ENCODE measurements around the gene CNTLN.

CNTLN gene, protein sequence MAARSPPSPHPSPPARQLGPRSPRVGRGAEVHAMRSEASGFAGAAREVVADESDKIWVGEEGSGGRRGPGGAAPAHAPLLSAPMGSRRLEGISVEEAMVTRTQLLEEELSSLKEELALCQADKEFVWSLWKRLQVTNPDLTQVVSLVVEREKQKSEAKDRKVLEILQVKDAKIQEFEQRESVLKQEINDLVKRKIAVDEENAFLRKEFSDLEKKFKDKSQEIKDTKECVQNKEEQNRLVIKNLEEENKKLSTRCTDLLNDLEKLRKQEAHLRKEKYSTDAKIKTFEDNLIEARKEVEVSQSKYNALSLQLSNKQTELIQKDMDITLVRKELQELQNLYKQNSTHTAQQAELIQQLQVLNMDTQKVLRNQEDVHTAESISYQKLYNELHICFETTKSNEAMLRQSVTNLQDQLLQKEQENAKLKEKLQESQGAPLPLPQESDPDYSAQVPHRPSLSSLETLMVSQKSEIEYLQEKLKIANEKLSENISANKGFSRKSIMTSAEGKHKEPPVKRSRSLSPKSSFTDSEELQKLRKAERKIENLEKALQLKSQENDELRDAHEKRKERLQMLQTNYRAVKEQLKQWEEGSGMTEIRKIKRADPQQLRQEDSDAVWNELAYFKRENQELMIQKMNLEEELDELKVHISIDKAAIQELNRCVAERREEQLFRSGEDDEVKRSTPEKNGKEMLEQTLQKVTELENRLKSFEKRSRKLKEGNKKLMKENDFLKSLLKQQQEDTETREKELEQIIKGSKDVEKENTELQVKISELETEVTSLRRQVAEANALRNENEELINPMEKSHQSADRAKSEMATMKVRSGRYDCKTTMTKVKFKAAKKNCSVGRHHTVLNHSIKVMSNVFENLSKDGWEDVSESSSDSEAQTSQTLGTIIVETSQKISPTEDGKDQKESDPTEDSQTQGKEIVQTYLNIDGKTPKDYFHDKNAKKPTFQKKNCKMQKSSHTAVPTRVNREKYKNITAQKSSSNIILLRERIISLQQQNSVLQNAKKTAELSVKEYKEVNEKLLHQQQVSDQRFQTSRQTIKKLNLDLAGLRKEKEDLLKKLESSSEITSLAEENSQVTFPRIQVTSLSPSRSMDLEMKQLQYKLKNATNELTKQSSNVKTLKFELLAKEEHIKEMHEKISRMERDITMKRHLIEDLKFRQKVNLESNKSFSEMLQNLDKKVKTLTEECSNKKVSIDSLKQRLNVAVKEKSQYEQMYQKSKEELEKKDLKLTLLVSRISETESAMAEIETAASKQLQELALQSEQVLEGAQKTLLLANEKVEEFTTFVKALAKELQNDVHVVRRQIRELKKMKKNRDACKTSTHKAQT (N-terminal part only)

DNA sequence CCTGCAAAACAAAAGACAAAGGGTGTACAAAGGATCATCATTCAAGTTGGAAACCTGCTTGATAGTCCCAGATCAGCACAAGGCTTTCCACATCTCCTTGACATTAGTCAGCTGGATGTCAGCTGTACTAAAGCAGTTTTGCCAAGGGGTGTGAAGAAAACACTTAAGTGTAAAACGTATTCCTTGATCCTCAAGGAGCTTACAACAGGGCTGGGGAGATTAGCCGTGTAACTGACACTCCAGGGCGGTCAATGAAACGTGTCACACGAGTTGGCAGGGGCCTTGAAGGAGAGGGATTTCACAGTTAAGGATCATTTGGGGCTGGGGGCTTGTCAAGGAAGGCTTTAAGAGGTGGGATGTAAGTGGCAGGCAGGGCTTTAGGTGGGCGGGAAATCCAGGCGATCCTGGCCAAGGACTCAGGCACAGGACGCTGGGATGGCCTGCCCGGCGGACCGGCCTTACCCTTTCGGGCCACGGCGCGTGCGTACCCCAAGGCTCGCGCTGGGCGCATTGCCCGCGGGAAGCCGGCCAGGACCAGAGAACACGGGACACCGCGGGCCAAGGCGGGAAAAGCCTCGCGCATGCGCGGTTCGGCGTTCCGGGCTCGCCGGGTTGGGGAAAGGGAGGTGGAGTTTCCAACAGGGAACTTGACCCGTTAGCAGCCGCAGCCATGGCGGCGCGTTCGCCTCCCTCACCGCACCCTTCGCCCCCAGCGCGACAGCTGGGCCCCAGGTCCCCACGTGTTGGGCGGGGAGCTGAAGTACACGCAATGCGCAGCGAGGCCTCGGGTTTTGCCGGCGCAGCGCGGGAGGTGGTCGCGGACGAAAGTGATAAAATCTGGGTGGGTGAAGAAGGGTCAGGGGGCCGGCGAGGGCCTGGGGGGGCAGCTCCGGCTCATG lies at the start of gene CNTLN:
TSS of gene CNTLN (plus strand) at position 645 of the 899 bp plus-strand sequence. CDS start at position 671, 26 bp downstream.
- DNase-seq (ENCODE audit: low read depth in 2 of 2, low spot score in 1 of 2): peak; percentile 13 to 20

DNA sequence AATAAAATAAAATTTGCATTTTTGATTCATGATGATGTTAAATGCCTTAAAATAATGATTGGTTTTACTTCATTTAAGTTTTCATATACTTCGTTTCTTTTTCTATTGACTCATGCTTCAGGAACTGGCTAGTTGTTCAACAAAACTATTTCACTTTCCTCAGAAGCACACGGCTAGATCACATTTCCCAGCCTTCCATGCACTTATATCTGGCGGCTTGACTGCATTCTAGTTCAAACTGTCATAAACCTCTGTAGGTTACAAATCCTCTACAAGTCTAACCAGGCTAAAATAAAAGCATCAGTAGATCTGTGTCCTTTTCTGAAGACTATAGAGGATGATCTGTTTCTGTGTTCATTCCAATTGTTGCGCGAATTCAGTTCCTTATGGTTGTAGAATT lies 46.3 kb upstream of the CNTLN start:
- DNase-seq (ENCODE audit: low read depth in 2 of 2, low spot score in 1 of 2): no peak

DNA sequence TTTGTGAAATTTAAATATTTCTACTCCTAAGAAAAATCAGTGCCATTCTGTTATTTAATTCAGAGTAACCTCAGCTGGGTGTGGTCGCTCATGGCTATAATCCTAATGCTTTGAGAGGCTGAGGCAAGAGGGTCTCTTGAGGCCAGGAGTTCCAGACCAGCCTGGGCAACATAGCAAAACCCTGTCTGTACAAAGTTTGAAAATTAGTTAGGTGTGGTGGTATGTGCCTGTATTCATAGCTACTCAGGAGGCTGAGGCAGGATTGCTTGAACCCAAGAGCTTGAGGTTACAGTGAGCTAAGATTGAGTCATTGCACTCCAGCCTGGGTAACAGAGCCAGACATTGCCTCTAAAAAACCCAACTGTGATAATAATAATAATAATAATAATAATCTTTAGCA lies 44.8 kb upstream of the CNTLN start:
- no peak for DNase-seq (ENCODE audit: low read depth in 2 of 2, low spot score in 1 of 2)

DNA sequence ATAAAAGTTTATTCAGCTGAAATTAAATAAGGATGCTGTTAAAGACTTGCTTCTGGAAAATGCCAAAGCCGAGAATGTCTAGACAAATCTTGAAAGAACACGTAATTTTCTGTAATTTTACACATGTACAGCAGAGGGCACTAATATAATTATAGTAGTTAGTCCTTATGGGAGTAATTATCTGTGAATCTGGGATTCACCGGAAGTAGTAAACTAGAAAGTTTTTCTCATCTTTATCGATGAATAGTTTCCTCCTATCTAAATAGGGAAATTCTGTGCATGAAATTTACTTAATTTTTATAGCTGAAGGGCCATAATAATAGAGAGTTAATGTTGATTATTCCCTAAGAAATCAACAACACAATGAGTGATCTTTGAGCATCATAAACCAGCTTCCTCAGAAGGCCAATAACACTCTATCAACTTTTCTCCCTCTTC lies 18.4 kb upstream of the CNTLN start:
- DNase-seq (ENCODE audit: low read depth in 2 of 2, low spot score in 1 of 2): no peak

DNA sequence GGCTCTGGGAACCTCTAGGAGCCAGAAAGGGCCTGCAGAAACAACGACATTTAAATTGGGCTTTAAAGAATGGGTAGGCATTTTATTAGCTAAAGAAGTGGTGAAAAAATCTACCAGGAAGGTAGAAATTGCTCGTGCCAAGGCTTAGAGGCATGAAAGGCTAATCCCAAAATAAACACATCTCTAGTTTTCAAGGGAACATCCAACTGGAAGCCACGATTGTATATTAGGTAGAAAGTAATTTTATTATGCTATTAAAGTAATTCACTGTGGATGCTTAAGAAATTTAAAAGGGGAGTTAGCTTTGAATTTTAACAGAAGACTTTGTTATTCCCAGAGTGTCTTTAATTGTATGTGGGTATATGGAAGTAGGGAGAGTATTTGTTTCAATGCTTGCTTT lies 17.5 kb upstream of the CNTLN start:
- DNase-seq (ENCODE audit: low read depth in 2 of 2, low spot score in 1 of 2): no peak

DNA sequence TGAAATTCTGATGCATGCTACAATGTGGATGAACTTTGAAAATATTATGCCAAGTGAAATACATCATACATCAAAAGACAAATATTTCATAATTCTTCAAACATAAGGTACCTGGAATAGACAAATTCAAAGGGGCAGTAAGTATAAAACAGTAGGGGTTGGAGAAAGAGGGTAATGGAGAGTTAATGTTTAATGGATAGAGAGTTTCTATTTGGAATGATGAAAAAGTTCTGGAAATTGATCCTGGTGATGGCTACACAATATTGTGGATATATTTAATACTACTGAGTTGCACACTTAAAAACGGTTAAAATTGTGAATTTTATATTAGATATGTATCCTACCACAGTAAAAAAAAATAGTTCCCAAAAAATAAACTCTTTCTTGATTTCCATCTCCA lies 14.6 kb upstream of the CNTLN start:
- DNase-seq (ENCODE audit: low read depth in 2 of 2, low spot score in 1 of 2): no peak

DNA sequence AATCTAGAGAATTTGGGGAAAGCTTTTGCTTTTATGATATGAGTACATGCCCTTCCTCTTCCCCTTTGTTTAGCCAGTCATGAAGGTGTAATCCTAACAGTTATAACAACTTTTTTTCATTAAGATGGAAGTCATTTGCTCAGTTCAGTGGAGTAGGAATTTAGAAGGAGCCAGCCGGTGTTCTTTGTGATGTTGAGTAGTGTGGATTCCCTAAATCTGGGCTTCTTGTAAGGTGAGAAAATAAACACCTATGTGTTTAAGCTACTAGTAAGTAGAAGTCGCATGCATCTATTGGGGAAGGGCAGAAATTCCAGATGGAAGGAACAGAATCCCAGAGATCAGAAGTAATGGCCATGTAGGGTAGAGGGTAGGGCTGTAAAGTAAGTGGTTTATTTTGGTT lies 13.6 kb upstream of the CNTLN start:
- DNase-seq (ENCODE audit: low read depth in 2 of 2, low spot score in 1 of 2): no peak

DNA sequence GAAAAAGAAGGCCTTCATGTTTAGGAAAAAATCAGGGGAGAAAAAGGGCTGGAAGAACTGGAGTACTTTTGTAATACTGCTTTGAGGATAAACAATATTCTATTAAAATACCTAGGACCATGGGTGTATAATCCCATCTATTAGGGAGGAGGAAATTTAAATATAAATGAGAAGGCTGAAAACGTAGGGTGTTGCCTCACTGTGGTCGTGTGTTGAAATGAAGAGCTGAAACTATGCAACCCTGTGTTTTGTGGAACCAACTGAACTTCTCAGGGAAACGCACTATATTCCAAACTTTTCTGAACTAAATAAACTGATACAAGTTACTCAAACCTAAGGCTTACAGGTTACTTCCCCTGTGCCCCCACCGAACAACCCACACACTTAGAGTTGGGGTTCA lies 4.5 kb upstream of the CNTLN start:
- DNase-seq (ENCODE audit: low read depth in 2 of 2, low spot score in 1 of 2): no peak

DNA sequence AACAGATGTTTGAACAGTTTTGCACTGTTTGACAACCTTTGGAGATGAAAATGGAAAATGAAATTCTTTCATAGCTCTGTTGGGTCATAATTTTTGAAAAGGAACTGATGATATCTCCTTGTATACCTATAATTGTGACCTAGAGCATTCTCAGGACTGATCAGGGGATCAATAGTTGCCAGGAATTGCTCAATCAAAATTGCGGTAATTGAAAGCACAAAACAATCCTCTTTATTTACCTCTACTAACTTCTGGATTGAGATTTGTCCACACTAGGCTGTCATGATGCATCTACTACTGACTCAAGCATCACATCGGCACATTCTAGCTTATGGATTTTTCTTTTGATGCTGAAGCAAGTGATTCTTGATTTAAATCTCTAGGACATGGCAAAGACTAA lies 4.1 kb upstream of the CNTLN start:
- DNase-seq (ENCODE audit: low read depth in 2 of 2, low spot score in 1 of 2): no peak

DNA sequence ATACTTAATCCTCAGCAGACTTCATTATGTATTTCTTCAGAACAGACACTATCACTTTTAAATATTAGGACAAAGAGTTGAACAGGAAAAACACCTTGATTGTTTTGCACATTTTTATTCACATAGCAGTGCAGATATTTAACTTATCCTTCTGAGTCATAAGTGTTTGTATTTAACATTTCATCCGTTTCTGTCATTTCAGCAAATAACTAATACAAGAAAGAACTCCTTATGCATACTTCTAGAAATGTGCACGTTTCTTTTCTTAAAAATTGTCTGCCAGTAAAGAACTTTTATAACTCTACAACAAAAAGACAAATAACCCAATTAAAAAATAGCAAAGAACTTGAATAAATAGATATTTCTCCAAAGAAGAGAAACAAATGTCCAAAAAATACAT lies 3.3 kb upstream of the CNTLN start:
- no peak for DNase-seq (ENCODE audit: low read depth in 2 of 2, low spot score in 1 of 2)

DNA sequence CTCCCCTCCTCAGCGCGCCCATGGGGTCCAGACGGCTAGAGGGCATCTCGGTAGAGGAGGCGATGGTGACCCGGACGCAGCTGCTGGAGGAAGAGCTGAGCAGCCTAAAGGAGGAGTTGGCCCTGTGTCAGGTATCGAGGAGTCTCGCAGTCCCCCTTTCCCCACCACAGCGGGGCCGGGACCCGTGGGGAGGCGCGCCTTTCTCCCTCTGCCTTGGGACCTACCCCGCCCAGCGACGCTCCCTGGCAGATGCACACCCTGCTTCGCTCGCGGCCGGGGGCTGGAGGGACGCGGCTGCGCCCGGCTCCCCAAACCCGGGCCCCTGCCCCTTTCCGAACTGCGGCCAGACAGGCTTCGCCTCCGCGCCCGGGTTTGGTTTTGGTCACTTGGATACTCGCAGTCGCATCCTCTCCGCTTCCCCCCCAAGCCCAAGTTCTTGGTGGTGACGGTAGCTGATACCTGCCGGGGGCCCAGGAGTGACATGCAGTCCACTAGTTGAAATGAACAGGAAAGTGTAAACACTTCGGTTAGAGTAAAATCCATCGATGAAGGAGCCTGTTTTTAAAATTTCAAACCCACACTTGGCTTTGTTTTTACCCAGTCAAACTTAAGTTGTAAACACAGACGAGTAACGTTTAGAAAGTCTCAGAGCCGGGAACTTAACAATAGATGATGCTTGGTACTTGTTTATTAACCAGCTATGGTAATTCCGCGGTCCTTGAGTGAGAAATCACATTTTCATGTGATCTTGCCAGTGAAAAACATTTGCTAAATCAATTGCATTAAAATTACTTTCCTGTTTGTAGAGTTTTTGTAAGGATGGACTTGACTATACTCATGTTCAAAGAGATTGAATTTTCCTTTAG lies 688 bp downstream of the CNTLN start:
- no peak for DNase-seq (ENCODE audit: low read depth in 2 of 2, low spot score in 1 of 2)

DNA sequence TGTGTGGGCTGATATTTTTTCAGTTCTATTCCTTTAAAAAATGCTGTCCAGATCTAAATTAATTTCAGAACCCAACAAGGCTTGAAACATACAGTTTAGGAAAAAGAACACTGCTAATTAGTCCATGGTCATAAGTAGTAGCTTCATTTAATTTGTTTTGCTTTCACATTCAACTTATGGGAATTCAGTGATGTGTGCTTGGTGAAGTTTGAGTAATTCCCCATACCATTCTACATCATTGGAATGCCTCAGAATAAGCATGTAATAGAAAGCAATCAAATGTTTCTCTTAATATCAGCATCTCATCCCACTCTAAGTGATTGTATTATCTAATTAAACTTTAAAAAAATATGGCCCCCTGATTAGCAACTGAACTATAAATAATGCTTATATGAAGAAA lies 2.7 kb downstream of the CNTLN start:
- no peak for DNase-seq (ENCODE audit: low read depth in 2 of 2, low spot score in 1 of 2)

DNA sequence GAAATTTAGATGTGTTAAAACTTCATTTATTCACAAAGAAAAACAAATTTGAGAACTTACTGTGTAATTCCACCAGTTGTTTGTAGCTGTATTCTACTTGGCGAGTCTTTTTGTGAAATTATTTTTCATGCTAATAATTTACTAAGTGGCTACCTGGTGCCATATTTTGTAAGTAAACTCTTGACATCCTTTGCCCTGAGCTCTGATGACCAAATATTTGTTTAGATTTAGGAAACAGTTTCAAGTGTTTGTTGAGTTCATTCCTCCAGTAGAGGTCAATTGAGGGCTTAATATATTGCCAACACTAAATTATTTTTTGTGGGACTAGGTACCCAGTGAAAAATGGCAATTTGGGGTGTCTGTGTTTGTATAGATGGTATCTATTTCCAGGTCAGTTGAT lies 3.7 kb downstream of the CNTLN start:
- DNase-seq (ENCODE audit: low read depth in 2 of 2, low spot score in 1 of 2): no peak

DNA sequence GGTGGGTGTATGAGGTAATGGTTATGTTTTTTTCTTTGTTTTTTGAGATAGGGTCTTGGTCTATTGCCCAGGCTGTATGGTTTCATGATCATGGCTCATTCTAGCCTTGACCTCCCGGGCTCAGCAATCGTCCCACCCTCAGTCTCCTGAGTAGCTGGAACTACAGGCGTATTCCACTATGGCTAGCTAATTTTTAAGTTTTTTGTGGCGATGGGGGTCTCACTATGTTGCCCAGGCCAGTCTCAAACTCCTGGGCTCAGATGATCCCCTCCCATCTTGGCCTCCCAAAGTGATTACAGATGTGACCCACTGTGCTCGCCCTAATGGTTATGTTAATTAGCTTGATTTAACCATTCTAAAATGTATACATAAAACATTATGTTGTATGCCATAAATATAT lies 5.6 kb downstream of the CNTLN start:
- no peak for DNase-seq (ENCODE audit: low read depth in 2 of 2, low spot score in 1 of 2)

DNA sequence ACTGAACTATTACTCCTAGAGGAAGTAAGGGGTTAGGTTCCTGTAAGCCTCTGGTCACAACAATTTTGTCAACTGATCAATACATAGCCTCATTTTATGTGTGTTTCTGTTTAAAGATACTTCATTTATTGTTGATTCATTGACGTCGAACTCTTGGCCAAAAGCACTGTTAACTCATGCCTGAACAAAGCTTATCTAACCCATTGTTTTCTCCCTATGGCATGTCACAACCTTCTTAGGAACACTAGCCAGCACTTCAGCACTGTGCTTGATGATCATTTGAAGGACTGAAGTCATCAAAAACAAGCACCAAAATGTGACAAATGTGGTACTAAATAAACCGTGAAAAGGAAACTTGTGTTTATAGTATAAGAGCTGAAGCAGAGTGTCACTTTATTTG lies 13.5 kb downstream of the CNTLN start:
- no peak for DNase-seq (ENCODE audit: low read depth in 2 of 2, low spot score in 1 of 2)

DNA sequence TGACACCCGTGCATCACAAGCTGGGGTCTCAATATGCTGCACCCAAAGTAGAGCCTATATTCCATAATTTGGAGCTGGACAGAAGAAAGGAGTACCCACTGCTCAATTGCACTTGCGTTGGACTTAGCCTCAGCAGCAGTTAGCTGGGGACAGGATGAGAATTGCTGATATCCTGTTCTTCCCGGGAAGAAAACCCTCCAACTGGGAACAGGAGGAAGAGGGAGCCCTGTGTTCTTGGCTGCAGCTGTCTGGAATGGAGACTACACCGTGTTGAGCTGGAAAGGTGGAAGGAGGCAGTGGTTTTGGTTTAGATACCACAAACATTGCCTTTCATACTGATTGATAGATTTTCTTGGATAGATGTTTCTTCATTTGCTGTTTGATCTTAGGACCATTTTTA lies 24.6 kb downstream of the CNTLN start:
- DNase-seq (ENCODE audit: low read depth in 2 of 2, low spot score in 1 of 2): no peak

DNA sequence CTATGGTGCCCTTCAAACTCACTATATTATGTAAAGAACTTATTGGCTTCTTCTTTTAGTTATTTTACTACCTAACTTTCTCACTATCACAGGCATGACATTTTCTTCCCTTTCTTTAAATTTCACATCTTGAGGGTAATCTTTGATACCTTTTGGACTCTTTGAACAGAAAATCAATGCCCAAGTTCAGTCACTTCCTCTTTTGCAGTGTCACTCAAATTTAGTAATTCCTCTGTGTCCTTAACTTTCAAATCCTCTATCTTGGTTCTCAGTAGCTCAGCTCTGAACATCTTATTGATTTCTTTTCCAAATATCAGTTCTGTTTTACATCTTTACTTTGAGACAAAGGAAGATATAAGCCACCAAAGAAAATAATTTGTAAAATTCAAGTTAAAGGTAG lies 25.5 kb downstream of the CNTLN start:
- no peak for DNase-seq (ENCODE audit: low read depth in 2 of 2, low spot score in 1 of 2)

DNA sequence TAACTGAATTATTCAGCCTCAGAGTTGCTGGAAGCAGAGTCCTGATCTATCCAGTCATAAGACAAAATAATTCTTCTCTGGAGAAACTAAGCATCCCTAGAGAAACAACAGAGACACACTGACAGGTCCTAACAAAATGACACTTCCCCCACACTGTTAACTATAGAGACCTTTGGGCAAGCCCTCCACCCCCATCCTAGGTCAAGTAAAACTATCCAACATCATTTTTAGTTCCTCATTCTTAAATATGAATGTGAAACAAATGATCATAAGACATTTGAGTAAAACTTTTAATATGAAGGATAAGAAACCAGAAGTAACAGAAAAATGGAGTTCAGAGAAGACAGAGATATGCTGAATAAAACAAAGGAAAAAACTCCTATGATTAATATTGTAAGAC lies 30.9 kb downstream of the CNTLN start:
- no peak for DNase-seq (ENCODE audit: low read depth in 2 of 2, low spot score in 1 of 2)

DNA sequence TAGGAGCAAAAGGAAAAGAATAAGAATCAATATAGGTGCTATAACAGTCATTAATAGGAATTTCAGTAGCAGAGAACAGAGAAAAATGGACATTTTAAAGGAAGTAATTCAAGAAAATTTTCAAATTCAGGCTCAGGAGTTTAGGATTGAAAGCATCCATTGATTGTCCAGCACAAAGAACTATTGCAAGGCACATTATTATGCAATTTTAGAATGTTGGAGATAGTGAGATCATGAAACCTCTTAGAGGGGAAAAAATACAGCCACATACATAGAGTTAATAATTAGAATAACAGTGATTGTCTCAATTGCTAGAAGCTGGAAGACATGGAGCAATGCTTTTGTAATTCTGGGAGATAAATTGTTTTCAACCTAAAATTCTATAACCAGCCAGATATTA lies 31.5 kb downstream of the CNTLN start:
- DNase-seq (ENCODE audit: low read depth in 2 of 2, low spot score in 1 of 2): no peak
